Upper lobe of left lung (tissue), 4 donors: Measurements from ENCODE around the gene MRPS27.

Experiments
- EP300 ChIP-seq, 4 donors: sonication (generic); formaldehyde crosslinking; IDR thresholded peaks; one replicate each; pipeline ENCODE4 v1.5.1; 2017; ENCODE audit warnings: antibody characterized with exemption in 4 of 4, control low read depth in 2 of 4
- POLR2A ChIP-seq, 4 donors: fragments of 450-650 bp; IDR thresholded peaks; one replicate each; pipeline ENCODE4 v1.5.1; 2016 to 2017; ENCODE audit warnings: antibody characterized with exemption in 4 of 4, mild to moderate bottlenecking in 2 of 4
- TF ChIP-seq, protein P1 (sequence below), 6 experiments: fragments of 450-650 bp in 4 of 6; fragments of 200-600 bp in 2 of 6; sonication (generic) in 2 of 6; IDR thresholded peaks; one replicate each; pipeline ENCODE4 v1.5.1; 2016 to 2019; ENCODE audit warnings: antibody characterized with exemption in 6 of 6

DNA sequence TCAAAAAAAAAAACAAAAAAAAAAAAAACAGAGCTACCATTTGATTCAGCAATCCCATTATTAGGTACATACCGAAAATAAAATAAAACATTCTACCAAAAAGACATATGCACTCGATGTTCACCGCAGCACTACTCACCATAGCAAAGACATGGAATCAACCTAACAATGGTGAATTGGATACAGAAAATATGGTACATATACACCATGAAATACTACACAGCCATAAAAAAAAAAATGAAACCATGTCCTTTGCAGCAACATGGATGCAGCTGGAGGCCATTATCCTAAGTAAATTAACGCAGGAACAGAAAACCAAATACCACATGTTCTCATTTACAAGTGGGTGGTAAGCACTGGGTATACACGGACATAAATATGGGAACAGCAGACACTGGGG lies 21.3 kb downstream of the MRPS27 start:
- no peak for TF ChIP-seq POLR2A (IDR thresholded peaks at IDR 0.05)
- TF ChIP-seq, protein P1, sequence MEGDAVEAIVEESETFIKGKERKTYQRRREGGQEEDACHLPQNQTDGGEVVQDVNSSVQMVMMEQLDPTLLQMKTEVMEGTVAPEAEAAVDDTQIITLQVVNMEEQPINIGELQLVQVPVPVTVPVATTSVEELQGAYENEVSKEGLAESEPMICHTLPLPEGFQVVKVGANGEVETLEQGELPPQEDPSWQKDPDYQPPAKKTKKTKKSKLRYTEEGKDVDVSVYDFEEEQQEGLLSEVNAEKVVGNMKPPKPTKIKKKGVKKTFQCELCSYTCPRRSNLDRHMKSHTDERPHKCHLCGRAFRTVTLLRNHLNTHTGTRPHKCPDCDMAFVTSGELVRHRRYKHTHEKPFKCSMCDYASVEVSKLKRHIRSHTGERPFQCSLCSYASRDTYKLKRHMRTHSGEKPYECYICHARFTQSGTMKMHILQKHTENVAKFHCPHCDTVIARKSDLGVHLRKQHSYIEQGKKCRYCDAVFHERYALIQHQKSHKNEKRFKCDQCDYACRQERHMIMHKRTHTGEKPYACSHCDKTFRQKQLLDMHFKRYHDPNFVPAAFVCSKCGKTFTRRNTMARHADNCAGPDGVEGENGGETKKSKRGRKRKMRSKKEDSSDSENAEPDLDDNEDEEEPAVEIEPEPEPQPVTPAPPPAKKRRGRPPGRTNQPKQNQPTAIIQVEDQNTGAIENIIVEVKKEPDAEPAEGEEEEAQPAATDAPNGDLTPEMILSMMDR (IDR thresholded peaks at IDR 0.05), result no peak
- no peak for TF ChIP-seq EP300 (IDR thresholded peaks at IDR 0.05)
